Esophagus squamous epithelium (tissue), 4 donors: ENCODE data around the gene ITGA5.

Experiments used
- CTCF ChIP-seq, 6 experiments: fragments of 450-650 bp in 4 of 6; fragments of 200-600 bp in 2 of 6; sonication (generic) in 2 of 6; IDR thresholded peaks; one replicate each; pipeline ENCODE4 v1.5.1; 2016 to 2019; ENCODE audit warnings: antibody characterized with exemption in 6 of 6, mild to moderate bottlenecking in 4 of 6, moderate library complexity in 4 of 6
- POLR2A ChIP-seq, 4 donors: fragments of 450-650 bp; IDR thresholded peaks; one replicate each; pipeline ENCODE4 v1.6.1; 2017; ENCODE audit warnings: antibody characterized with exemption in 4 of 4, mild to moderate bottlenecking in 4 of 4, moderate library complexity in 3 of 4

DNA sequence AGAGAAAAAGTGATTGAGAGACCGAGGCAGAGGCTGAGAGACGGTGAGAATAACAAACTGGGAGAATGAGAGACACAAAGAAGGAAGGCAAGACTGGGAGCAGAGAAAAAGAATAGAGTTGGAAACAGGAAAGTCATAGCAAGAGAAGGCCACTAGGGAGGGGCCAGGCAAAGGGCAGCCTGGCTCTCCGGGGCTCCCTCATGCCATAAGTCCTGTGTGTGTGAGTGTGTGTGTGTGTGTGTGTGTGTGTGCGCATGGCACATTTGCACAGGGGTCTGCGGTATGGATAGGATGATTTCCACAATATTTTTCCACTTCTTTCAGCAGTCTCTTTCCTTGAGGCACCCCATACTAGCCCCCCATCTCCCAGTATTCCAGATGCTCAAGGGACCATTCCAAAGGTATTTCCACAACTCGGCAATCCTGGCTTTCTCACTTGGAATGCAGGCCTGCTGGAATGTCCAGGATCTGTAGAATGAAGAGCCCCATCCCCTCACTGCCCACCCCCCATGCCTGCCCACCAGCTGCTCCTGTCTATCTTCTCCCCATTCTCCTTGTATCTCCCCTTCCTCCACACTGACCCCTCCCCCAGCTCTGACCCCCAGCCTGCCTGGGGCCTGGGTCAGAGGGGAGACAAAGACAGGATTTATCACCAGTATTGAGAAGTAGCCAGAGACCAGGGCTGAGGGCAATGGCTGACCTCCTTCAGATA is 63.8 kb downstream of the ITGA5 start:
- TF ChIP-seq CTCF (IDR thresholded peaks at IDR 0.05), result no peak
- TF ChIP-seq POLR2A (IDR thresholded peaks at IDR 0.05), result no peak
